ENCODE data around the gene MTMR12. TPM values are rescaled to one million over a fixed set of nuclear protein-coding genes. Genes with fewer than 3 reads are reported as not detected.
A peak's percentile ranks its signal among the peaks of the same experiment; 100 is the strongest.
"Not testable (repeated sequence)": the region's sequence is repeated elsewhere in the genome, so short reads cannot be mapped to it uniquely, and the experiment has no call there.

The MTMR12 gene
- total RNA-seq, 6 experiments from 2014 or later: 20.7 to 26.0 (median 22.4) TPM

GRCh38 chr5:32319392-32319791 is 6.7 kb upstream of the MTMR12 start:
- H3K4me3 Mint-ChIP-seq: no peak overlapping the region
- H3K4me1 Mint-ChIP-seq (ENCODE audit: low read depth): no peaks in the 10 kb centered on the region
- no peak for DNase-seq
- TF ChIP-seq, protein P1, sequence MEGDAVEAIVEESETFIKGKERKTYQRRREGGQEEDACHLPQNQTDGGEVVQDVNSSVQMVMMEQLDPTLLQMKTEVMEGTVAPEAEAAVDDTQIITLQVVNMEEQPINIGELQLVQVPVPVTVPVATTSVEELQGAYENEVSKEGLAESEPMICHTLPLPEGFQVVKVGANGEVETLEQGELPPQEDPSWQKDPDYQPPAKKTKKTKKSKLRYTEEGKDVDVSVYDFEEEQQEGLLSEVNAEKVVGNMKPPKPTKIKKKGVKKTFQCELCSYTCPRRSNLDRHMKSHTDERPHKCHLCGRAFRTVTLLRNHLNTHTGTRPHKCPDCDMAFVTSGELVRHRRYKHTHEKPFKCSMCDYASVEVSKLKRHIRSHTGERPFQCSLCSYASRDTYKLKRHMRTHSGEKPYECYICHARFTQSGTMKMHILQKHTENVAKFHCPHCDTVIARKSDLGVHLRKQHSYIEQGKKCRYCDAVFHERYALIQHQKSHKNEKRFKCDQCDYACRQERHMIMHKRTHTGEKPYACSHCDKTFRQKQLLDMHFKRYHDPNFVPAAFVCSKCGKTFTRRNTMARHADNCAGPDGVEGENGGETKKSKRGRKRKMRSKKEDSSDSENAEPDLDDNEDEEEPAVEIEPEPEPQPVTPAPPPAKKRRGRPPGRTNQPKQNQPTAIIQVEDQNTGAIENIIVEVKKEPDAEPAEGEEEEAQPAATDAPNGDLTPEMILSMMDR (IDR thresholded peaks at IDR 0.05): no peak
- H3K36me3 Mint-ChIP-seq (ENCODE audit: low read depth): peaks cover 6% of the 10 kb centered on the region; the same call in 1 of the 2 replicates
- peaks cover 1% of the 10 kb centered on the region for H3K27me3 Mint-ChIP-seq (ENCODE audit: insufficient read depth)
- H3K27ac Mint-ChIP-seq: no peak overlapping the region
- H3K9me3 Mint-ChIP-seq: peaks cover 6% of the 10 kb centered on the region

GRCh38 chr5:32317041-32317440 is 4.3 kb upstream of the MTMR12 start:
- Mint-ChIP-seq H3K9me3 (peaks cover 6% of the 10 kb centered on the region), H3K4me1 (ENCODE audit: low read depth) (peaks cover under 1% of the 10 kb centered on the region), H3K4me3 (no peak overlapping the region), H3K36me3 (ENCODE audit: low read depth) (peaks cover 6% of the 10 kb centered on the region; the same call in 1 of the 2 replicates), H3K27ac (no peak overlapping the region), H3K27me3 (ENCODE audit: insufficient read depth) (peaks cover 1% of the 10 kb centered on the region)
- TF ChIP-seq, protein P1 (IDR thresholded peaks at IDR 0.05): no peak
- DNase-seq: no peak

DNA sequence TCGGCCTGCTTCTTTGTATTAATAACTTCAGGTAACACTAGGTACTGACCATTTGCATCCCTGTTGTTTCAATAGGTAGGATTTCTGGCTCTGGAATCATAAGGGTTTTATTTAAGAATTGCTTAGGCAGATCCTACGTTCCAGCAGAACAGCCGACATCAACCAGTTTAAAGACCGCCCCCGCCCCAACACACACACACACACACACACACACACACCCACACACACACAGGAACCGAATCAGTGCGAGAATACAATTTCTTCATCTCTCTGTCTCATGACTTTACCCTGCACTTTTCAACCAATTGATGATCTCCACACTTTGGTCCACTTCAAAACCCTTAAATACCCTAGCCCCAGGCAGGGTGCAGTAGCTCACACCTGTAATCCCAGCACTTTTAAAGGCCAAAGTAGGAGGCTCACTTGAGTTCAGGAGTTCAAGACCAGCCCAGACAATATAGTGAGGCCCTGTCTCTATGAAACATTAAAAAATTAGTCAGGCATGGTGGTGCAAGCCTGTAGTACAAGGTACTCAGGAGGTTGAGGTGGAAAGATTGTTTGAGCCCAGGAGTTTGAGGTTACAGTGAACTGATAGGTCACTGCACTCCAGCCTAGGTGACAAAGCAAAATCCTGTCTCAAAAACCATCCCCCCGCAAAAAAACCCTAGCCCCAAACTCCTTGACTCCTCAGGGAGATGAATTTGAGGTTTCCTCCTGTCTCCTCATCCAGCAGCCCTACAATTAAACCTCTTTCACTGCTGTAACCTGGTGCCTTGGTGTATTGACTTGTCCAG is 2.7 kb upstream of the MTMR12 start:
- TF ChIP-seq, protein P1 (IDR thresholded peaks at IDR 0.05): no peak
- Mint-ChIP-seq H3K27ac (no peak overlapping the region), H3K27me3 (ENCODE audit: insufficient read depth) (peaks cover 1% of the 10 kb centered on the region), H3K4me3 (no peak overlapping the region), H3K9me3 (no peaks in the 10 kb centered on the region), H3K36me3 (ENCODE audit: low read depth) (peaks cover 1% of the 10 kb centered on the region), H3K4me1 (ENCODE audit: low read depth) (peaks cover 13% of the 10 kb centered on the region)
- DNase-seq: no peak

- peaks cover 5% of the 10 kb centered on the region for H3K36me3 Mint-ChIP-seq (ENCODE audit: low read depth)
- no peak overlapping the region for H3K27ac Mint-ChIP-seq
- H3K4me1 Mint-ChIP-seq (ENCODE audit: low read depth): peaks cover 17% of the 10 kb centered on the region
- peaks cover 1% of the 10 kb centered on the region for H3K27me3 Mint-ChIP-seq (ENCODE audit: insufficient read depth)
- H3K9me3 Mint-ChIP-seq: no peaks in the 10 kb centered on the region
- TF ChIP-seq, protein P1 (IDR thresholded peaks at IDR 0.05): no peak
- peak overlapping the region; percentile 47; the same call in 1 of the 2 replicates for H3K4me3 Mint-ChIP-seq
- no peak for DNase-seq
These were observed 1.9 kb upstream of the MTMR12 start for GRCh38 chr5:32314658-32315057.

- H3K9me3 Mint-ChIP-seq; H3K27me3 Mint-ChIP-seq (ENCODE audit: insufficient read depth); DNase-seq; H3K36me3 Mint-ChIP-seq (ENCODE audit: low read depth); H3K27ac Mint-ChIP-seq: not testable (repeated sequence)
- Mint-ChIP-seq H3K4me3 (peak overlapping the region; percentile 47), H3K4me1 (ENCODE audit: low read depth) (peaks cover 23% of the 10 kb centered on the region)
These were observed 1.4 kb upstream of the MTMR12 start for GRCh38 chr5:32314152-32314488.

DNA sequence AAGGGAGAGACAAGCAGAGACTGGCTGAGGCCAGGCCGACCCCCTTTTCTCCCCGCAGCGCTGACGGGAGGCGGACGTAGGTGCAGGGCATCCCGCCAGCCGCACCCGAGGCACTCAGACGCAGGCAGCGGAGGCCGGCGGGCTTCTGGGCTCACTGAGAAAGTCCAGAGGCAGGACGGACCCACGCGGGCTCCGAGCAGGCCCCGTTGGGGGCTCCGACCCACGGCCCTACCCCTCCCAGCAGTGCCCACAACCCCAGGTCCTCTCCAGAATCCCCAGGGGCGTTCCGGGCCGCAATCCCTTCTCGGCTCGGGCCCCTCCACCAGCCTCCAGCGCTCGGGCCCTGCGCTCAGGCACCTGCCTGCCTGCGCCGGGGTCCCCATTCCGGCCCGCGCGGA is 543 bp downstream of the MTMR12 start:
- TF ChIP-seq, protein P1 (IDR thresholded peaks at IDR 0.05): no peak
- Mint-ChIP-seq H3K4me3 (peak overlapping the region; percentile 93), H3K4me1 (ENCODE audit: low read depth) (peaks cover 29% of the 10 kb centered on the region), H3K36me3 (ENCODE audit: low read depth) (peaks cover 5% of the 10 kb centered on the region), H3K27ac (peak overlapping the region; percentile 88), H3K27me3 (ENCODE audit: insufficient read depth) (no peaks in the 10 kb centered on the region; the same call in none of the 2 replicates), H3K9me3 (no peaks in the 10 kb centered on the region)
- peak; percentile 57 for DNase-seq
